HepG2 (cell line): ENCODE data around the gene THAP3. TPM values are rescaled to one million over a fixed set of nuclear protein-coding genes. Genes with fewer than 3 reads are reported as not detected.

Experiments
- ARNTL ChIP-seq: sonication (generic); formaldehyde crosslinking; IDR thresholded peaks from 2 replicates; pipeline ENCODE4 v1.4.0; 2020; ENCODE audit warnings: mild to moderate bottlenecking, missing genetic modification reagents
- CBFB ChIP-seq: sonication (generic); formaldehyde crosslinking; IDR thresholded peaks from 2 replicates; pipeline ENCODE4 v1.4.0; 2020; ENCODE audit warnings: missing genetic modification reagents
- CREM ChIP-seq, 2 experiments: sonication (generic) in 1 of 2; formaldehyde crosslinking in 1 of 2; IDR thresholded peaks; 2 replicates each; pipeline versions ENCODE4 v1.4.0 to v1.6.1; 2016 to 2020; ENCODE audit warnings: antibody characterized with exemption in 1 of 2, mild to moderate bottlenecking in 1 of 2, missing genetic modification reagents in 1 of 2
- ELF3 ChIP-seq: IDR thresholded peaks from 2 replicates; pipeline ENCODE4 v1.6.1; 2016; ENCODE audit warnings: missing genetic modification reagents, missing compliant biosample characterization
- FOXJ3 ChIP-seq: sonication (generic); formaldehyde crosslinking; IDR thresholded peaks from 2 replicates; pipeline ENCODE4 v1.4.0; 2020; ENCODE audit warnings: missing genetic modification reagents, mild to moderate bottlenecking, borderline replicate concordance
- FOXO1 ChIP-seq: sonication (generic); formaldehyde crosslinking; IDR thresholded peaks from 2 replicates; pipeline ENCODE4 v1.4.0; 2020; ENCODE audit warnings: missing genetic modification reagents
- GABPA ChIP-seq, 2 experiments: IDR thresholded peaks; 2 replicates each; pipeline ENCODE4 v1.6.1; 2011 to 2016; ENCODE audit warnings: low read depth in 2 of 2, low read length in 1 of 2, missing biosample characterization in 1 of 2, missing genetic modification characterization in 1 of 2
- GTF3A ChIP-seq: sonication (generic); formaldehyde crosslinking; conservative IDR thresholded peaks from 2 replicates; pipeline ENCODE4 v1.4.0; 2020; ENCODE audit warnings: mild to moderate bottlenecking, missing genetic modification reagents
- HMG20A ChIP-seq: IDR thresholded peaks from 2 replicates; pipeline ENCODE4 v1.6.1; 2016; ENCODE audit warnings: borderline replicate concordance
- KDM3A ChIP-seq: IDR thresholded peaks from 2 replicates; pipeline ENCODE4 v1.6.1; 2018; ENCODE audit warnings: low read depth, missing compliant biosample characterization
- NFKB2 ChIP-seq: sonication (generic); formaldehyde crosslinking; IDR thresholded peaks from 2 replicates; pipeline ENCODE4 v1.4.0; 2020; ENCODE audit warnings: missing genetic modification reagents, borderline replicate concordance
- NR2F6 ChIP-seq, 2 experiments: IDR thresholded peaks; 2 replicates each; pipeline ENCODE4 v1.6.1; 2016; ENCODE audit warnings: antibody characterized with exemption in 1 of 2, mild to moderate bottlenecking in 1 of 2
- PPARG ChIP-seq: conservative IDR thresholded peaks from 2 replicates; pipeline ENCODE4 v1.6.1; 2016; ENCODE audit warnings: missing biosample characterization, missing genetic modification reagents
- SIX4 ChIP-seq: sonication (generic); formaldehyde crosslinking; IDR thresholded peaks from 2 replicates; pipeline ENCODE4 v1.4.0; 2020; ENCODE audit warnings: missing genetic modification reagents
- XRCC5 ChIP-seq: fragments of 200-400 bp; formaldehyde crosslinking; optimal IDR thresholded peaks from 2 replicates; pipeline ENCODE3; 2017; ENCODE audit warnings: mild to moderate bottlenecking, low read length
- ZBTB21 ChIP-seq: sonication (generic); formaldehyde crosslinking; IDR thresholded peaks from 2 replicates; pipeline ENCODE4 v1.4.0; 2020; ENCODE audit warnings: missing genetic modification reagents
- ZBTB38 ChIP-seq: sonication (generic); formaldehyde crosslinking; IDR thresholded peaks from 2 replicates; pipeline ENCODE4 v1.5.1; 2020; ENCODE audit warnings: mild to moderate bottlenecking, missing genetic modification reagents
- ZC3H13 ChIP-seq: sonication (generic); formaldehyde crosslinking; IDR thresholded peaks from 2 replicates; pipeline ENCODE4 v1.8.1; 2023; ENCODE audit warnings: mild to moderate bottlenecking, missing genetic modification reagents, moderate library complexity
- ZNF136 ChIP-seq: sonication (generic); formaldehyde crosslinking; IDR thresholded peaks from 2 replicates; pipeline ENCODE4 v1.8.1; 2022; ENCODE audit warnings: low read depth, mild to moderate bottlenecking, moderate library complexity, missing genetic modification reagents
- ZNF530 ChIP-seq: sonication (generic); formaldehyde crosslinking; IDR thresholded peaks from 2 replicates; pipeline ENCODE4 v1.5.0; 2020; ENCODE audit warnings: low read depth, mild to moderate bottlenecking, missing genetic modification reagents
- ZNF652 ChIP-seq: IDR thresholded peaks from 2 replicates; pipeline ENCODE4 v1.6.1; 2016; ENCODE audit warnings: low read depth, borderline replicate concordance
- ZSCAN9 ChIP-seq: IDR thresholded peaks from 2 replicates; pipeline ENCODE4 v1.6.1; 2016; ENCODE audit warnings: borderline replicate concordance
- polyA plus RNA-seq, 8 experiments: library from polyadenylated mRNA; depleted of rRNA in 3 of 8; stranded (reverse) in 7 of 8; unstranded in 1 of 8; fragments of >200 nt; fragmentation: Illumina TruSeq in 4 of 8; extraction: Trizol in 4 of 8; gene quantifications; 2 replicates each; pipeline versions ENCODE4 v1.2.1 to v1.2.3, GENCODE V29; 2011 to 2016; ENCODE audit warnings: low read depth in 4 of 8, missing spikeins in 1 of 8, mixed read lengths in 1 of 8; ENCODE audit not compliant: insufficient read depth in 1 of 8
- total RNA-seq, 5 experiments: library from RNA; depleted of rRNA; stranded (reverse); fragments of >200 nt; fragmentation: Illumina TruSeq; extraction: Trizol; gene quantifications; 2 replicates each; pipeline ENCODE4 v1.2.3, GENCODE V29; 2016; ENCODE audit warnings: low read depth in 1 of 5
- TF ChIP-seq, protein P1 (sequence below): sonication (generic); formaldehyde crosslinking; IDR thresholded peaks from 2 replicates; pipeline ENCODE4 v1.5.1; 2020; ENCODE audit warnings: mild to moderate bottlenecking, missing genetic modification reagents
- TF ChIP-seq, protein P2 (sequence below): sonication (generic); formaldehyde crosslinking; conservative IDR thresholded peaks from 2 replicates; pipeline ENCODE4 v1.8.0; 2022; ENCODE audit warnings: mild to moderate bottlenecking, moderate library complexity, missing genetic modification reagents
- TF ChIP-seq, protein P3 (sequence below): sonication (generic); formaldehyde crosslinking; conservative IDR thresholded peaks from 2 replicates; pipeline ENCODE4 v1.8.0; 2022; ENCODE audit warnings: low read depth, missing genetic modification reagents

The THAP3 gene
- total and polyA plus RNA-seq, 2 of the 13 experiments (the other 11 are each of a cell fraction or from before 2014, with no cell fraction given), result 10.3 to 14.9 TPM

DNA sequence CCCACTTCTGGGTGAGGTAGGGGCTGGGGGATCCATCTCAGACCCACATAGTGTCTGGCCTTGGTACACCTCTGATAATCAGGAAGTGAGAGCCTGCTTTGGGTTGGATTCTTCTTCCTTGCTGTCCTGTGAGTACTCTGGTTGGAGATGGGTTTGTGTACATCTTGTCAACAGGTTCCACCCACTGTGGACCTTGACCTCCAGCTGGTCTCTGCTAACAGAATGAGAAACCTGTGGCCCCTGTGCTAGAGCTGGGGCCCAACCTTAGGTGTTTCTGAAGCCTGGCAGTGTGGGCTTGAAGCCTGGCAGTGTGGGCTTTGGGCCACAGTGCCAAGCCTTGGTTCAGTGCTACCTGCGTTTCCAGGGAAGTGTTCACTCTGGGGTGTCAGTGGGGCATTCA lies 42.3 kb upstream of the THAP3 start (continued):
- TF ChIP-seq NR2F6 (IDR thresholded peaks at IDR 0.05) (peak; percentile 49; the same call in 1 of the 2 replicates), NR2F6 (CRISPR knock-in tag; IDR thresholded peaks at IDR 0.05) (peak; percentile 84), GTF3A (CRISPR knock-in tag) (no peak), XRCC5 (peak; percentile 68), ARNTL (CRISPR knock-in tag) (no peak), CREM (IDR thresholded peaks at IDR 0.05) (peak; percentile 57; the same call in 1 of the 2 replicates), CREM (CRISPR knock-in tag; IDR thresholded peaks at IDR 0.05) (no peak), ZBTB21 (CRISPR knock-in tag) (no peak; the same call in 1 of the 2 replicates), ZNF530 (CRISPR knock-in tag) (no peak), FOXJ3 (peak; percentile 65; the same call in 1 of the 2 replicates), NFKB2 (CRISPR knock-in tag) (no peak), SIX4 (CRISPR knock-in tag) (0 out of 2 replicates have a peak, but pooled peaks have one; percentile 32), ZSCAN9 (CRISPR knock-in tag) (peak; percentile 71; the same call in 1 of the 2 replicates), KDM3A (CRISPR knock-in tag) (0 out of 2 replicates have a peak, but pooled peaks have one; percentile 75), ZNF652 (CRISPR knock-in tag) (peak; percentile 49; the same call in 1 of the 2 replicates), ZC3H13 (CRISPR knock-in tag) (0 out of 2 replicates have a peak, but pooled peaks have one; percentile 11), PPARG (CRISPR knock-in tag) (peak; percentile 36; the same call in 1 of the 2 replicates), ZBTB38 (CRISPR knock-in tag) (peak; percentile 53; the same call in 1 of the 2 replicates), FOXO1 (peak; percentile 97), GABPA (IDR thresholded peaks at IDR 0.05; ENCODE audit: low read depth, low read length) (no peak), GABPA (CRISPR knock-in tag; IDR thresholded peaks at IDR 0.05; ENCODE audit: low read depth) (peak; percentile 75), ZNF136 (CRISPR knock-in tag) (no peak), CBFB (CRISPR knock-in tag) (0 out of 2 replicates have a peak, but pooled peaks have one; percentile 52), HMG20A (CRISPR knock-in tag) (peak; percentile 82), ELF3 (CRISPR knock-in tag) (peak; percentile 91)
- TF ChIP-seq, protein P1, sequence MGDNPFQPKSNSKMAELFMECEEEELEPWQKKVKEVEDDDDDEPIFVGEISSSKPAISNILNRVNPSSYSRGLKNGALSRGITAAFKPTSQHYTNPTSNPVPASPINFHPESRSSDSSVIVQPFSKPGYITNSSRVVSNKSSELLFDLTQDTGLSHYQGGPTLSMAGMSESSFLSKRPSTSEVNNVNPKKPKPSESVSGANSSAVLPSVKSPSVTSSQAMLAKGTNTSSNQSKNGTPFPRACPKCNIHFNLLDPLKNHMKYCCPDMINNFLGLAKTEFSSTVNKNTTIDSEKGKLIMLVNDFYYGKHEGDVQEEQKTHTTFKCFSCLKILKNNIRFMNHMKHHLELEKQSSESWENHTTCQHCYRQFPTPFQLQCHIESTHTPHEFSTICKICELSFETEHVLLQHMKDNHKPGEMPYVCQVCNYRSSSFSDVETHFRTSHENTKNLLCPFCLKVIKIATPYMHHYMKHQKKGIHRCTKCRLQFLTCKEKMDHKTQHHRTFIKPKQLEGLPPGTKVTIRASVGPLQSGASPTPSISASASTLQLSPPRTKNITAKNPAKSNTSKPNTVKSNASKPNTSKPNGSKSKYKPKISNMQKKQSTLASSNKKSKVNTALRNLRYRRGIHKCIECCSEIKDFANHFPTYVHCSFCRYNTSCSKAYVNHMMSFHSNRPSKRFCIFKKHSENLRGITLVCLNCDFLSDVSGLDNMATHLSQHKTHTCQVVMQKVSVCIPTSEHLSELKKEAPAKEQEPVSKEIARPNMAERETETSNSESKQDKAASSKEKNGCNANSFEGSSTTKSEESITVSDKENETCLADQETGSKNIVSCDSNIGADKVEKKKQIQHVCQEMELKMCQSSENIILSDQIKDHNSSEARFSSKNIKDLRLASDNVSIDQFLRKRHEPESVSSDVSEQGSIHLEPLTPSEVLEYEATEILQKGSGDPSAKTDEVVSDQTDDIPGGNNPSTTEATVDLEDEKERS (CRISPR knock-in tag), result no peak
- TF ChIP-seq, protein P2, sequence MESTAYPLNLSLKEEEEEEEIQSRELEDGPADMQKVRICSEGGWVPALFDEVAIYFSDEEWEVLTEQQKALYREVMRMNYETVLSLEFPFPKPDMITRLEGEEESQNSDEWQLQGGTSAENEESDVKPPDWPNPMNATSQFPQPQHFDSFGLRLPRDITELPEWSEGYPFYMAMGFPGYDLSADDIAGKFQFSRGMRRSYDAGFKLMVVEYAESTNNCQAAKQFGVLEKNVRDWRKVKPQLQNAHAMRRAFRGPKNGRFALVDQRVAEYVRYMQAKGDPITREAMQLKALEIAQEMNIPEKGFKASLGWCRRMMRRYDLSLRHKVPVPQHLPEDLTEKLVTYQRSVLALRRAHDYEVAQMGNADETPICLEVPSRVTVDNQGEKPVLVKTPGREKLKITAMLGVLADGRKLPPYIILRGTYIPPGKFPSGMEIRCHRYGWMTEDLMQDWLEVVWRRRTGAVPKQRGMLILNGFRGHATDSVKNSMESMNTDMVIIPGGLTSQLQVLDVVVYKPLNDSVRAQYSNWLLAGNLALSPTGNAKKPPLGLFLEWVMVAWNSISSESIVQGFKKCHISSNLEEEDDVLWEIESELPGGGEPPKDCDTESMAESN (CRISPR knock-in tag), result 0 out of 2 replicates have a peak, but pooled peaks have one; percentile 34
- TF ChIP-seq, protein P3, sequence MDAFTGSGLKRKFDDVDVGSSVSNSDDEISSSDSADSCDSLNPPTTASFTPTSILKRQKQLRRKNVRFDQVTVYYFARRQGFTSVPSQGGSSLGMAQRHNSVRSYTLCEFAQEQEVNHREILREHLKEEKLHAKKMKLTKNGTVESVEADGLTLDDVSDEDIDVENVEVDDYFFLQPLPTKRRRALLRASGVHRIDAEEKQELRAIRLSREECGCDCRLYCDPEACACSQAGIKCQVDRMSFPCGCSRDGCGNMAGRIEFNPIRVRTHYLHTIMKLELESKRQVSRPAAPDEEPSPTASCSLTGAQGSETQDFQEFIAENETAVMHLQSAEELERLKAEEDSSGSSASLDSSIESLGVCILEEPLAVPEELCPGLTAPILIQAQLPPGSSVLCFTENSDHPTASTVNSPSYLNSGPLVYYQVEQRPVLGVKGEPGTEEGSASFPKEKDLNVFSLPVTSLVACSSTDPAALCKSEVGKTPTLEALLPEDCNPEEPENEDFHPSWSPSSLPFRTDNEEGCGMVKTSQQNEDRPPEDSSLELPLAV (CRISPR knock-in tag), result no peak
